Activated CD4-positive, alpha-beta T cell treated with anti-CD3 and anti-CD28 coated beads for 48 hours (primary cell): ENCODE data around the gene WWOX.
A peak's percentile ranks its signal among the peaks of the same experiment; 100 is the strongest.

Source experiments
- DNase-seq: peaks from one replicate; pipeline ENCODE4 v3.0.0-alpha.2; 2020

Gene WWOX

GRCh38 chr16:79177018-79177417 lies 1077.6 kb downstream of the WWOX start:
- DNase-seq: no peak

- no peak for DNase-seq
Measured at GRCh38 chr16:79181419-79181818, 1082.0 kb downstream of the WWOX start.

- peak; percentile 11 for DNase-seq
Measured at GRCh38 chr16:79182616-79183015, 1083.2 kb downstream of the WWOX start.

DNA sequence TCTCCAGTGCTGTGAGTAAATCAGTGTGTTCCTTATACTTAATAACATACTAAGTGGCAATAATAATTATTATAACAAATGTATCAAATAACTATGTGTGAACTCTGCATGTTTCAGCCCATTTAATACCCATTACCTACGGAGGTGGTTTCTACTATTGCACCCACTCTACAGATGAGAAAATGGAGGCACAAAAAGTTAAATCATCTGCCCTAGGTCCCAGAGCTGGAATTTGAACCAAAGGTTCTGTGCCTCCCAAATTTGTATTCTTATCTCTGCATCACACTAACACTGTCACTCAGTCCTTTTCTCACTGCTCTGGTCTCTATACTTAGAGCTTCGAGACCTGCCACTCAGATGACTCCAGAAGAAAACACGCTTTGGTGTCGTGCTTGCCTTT lies 1084.1 kb downstream of the WWOX start:
- no peak for DNase-seq

DNA sequence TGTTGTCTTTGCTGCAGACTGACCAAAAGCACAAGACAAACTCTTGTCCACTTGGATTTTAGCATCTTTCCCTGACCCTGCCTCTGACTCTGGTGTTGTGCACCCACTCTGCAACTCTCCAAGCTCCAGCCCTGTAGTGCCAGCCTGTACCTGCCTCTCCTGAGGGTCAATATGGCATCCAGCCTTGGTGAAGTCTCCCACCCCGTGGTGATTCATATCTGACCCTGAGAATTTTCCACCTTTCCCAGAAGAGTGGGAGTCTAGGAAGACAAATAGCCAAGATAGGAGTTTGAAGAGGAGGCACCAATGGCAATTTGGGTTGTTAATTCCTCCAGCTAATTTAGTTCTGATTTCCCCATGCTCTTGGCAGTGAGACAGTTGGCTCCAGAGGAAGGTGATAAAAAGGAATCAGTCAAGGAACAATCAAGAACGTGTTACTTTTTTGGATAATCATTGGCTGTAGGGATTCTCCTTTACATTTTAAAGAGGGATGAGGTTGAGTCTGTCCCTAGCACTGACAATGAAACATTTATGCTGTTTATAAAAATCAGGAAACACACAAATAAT lies 1085.1 kb downstream of the WWOX start:
- DNase-seq: no peak

DNA sequence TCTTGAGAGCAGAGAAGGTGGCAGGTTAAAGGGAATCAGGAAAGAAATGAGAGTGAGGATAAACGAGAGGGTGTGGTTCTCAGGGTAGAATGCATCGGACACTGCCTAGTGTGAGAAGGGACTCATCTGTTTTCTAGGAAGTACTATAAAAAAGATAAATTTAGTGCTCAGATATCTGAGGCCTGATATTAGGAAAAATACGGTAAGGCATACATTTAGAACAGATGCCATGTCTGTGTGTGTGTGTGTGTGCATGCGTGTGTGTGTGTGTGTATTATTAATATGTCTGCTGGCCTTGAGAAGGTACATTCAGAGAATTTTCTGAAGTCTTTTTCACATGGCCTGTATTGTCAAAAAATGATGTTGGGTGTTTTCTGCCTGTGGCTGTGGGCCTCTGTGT lies 1086.3 kb downstream of the WWOX start:
- no peak for DNase-seq

GRCh38 chr16:79186196-79186595 lies 1086.7 kb downstream of the WWOX start:
- DNase-seq: no peak

DNA sequence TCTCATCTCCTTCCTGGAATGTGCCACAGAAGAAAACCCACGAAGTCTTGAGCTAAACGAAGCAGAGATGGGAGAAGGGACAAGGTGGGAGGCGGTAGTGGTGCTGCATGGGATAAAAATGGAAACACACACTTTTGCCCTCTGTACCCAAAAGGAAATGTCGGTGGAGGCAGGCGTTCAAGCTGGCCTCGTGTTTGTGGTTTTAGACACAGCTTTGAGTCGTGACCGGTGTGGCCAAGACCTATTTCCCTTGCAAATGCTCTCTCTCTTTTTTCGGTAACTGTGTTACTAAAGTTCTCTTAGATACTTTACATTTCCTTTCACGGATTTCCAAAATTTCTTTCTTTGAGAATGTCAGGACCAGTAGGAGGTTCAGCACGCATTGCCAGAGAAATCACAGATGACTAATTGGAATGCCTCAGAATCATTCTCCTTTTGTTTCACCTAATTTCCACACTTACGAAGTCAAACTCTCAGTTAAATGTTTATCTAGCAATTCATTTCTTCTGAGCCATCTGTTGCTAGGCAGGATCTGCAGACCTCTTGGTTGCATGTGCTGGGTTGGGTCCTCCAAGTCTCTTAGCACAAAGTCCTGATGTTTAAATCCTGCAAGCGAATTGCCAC lies 1088.8 kb downstream of the WWOX start:
- no peak for DNase-seq

DNA sequence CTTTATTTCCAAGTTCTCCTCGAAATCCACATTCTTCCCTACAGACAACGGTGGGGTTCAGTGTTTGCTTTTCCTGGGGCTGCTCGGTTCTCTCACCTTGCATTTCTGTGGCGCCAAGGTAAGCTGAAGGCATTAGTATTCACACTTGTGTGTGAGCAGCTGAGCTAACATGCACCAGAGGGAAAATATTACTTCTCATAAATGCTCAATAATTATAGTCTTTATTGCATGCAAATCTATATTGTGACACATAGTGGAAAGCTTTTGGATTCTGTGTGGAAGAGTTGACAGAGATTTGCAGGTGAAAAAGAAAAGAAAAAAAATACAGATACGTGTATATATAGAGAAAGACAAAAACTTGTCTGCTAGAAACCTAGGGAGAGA lies 1089.3 kb downstream of the WWOX start:
- no peak for DNase-seq

DNA sequence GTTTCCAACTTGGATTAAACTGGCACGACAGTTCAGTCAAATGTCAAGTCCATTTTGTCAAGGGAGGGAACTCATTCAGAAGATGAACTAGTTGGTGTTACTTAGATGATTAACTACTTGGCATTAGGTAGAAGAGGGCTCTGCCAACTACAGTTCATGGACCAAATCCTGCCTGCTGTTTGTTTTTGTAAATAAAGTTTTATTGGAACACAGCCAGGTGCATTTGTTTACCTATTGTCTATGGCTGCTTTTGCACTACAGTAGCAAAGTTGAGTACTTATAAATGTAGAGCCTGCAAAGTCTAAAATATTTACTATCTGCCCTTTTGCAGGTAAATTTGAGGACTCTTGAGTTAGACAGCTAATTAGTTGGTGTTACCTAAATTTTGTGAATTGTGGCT lies 1091.1 kb downstream of the WWOX start:
- no peak for DNase-seq

DNA sequence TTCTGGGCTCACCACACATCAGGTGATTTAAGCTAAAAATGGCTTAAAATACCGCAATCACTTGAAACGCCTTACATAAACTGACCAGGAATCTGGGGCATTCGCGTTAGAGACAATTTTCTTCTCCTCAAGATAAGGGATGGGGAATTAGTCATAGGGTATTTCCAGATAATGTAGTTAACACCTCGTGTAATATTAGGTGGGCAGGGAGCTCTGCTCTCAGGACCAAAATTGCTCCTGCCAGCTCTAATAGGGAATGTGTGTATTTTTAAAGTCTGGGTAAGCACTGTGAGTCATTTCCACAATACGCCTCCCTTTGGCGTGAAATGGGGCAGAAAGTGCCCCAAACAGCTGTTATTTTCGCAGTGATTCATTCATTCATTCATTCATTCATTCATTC lies 1092.5 kb downstream of the WWOX start:
- no peak for DNase-seq

GRCh38 chr16:79192904-79193303 lies 1093.5 kb downstream of the WWOX start:
- DNase-seq: no peak

DNA sequence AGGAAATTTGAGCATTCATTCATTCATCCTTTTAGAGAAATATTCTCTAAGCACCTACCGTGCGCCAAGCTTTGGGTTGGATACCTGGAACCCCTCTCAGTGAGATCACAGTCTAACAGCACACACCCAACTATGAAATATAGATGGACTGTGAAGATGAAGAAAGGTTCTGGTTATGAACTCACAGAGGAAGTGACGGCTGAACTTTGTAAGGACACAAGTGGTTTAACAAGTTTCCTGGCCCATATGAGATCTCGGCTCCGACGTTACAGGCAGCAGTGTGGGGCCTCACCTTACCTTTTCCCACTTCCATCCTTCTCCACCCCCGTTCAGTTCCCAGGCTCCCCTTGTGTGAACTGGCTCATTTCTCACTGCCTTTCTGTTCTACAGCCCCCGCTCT lies 1094.8 kb downstream of the WWOX start:
- DNase-seq: no peak

DNA sequence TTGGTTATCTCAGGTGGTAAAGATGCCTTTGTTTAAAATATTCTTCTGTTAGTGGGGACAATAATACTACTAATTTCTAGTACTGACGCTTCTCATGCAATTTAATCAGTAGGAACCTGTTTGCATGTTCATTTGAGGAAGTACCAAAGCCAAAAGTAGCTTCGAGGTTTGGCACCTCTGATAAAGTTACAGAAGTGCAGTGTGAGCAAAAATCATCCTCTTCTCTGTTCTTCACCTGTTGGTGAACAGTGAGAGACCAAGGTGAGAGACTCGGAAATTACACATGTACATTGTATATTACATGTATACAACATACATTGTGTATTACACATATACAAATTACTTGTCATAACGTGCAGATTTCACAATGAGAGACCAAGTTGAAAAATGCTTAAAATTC lies 1096.5 kb downstream of the WWOX start:
- no peak for DNase-seq

- DNase-seq: no peak
Measured at GRCh38 chr16:79201436-79201835, 1102.0 kb downstream of the WWOX start.

DNA sequence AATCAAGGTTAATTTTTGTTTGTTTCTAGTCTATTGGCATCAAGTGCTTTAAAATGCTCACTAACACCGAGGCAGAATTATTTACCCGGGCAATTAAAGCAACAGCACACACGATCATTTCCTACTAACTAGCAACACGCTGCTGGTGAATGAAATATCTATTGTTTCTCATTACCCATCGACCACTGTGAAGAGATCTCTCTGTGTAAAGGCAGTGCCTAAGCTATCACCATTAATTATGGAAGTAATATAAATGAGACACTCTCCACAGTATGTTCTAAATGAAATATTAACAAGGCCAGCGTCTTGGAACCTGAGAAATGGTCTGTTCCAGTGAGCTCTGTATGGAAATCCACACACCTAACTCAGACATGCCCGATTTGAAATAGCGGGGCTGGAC lies 1103.5 kb downstream of the WWOX start:
- DNase-seq: no peak

GRCh38 chr16:79204486-79204885 lies 1105.0 kb downstream of the WWOX start:
- DNase-seq: no peak

GRCh38 chr16:79206889-79207288 lies 1107.4 kb downstream of the WWOX start:
- no peak for DNase-seq

DNA sequence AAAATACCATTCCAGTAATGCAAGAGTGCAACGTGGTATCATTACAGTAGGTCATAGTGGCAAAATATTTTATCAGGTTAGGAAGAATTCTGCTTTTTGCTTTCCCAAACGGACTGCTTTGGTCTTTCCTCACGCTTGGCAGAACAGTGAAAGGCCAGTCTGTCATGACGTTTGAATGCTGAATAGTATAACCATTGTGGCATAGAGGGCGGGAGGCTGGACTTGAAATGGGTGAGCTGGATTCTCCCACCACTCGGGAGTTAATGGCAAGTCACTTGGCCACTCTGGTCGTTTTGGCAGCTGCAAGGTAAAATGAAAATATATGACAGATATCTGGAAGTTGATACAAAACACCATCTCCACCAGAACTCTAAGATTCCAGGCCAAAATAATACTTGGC lies 1109.9 kb downstream of the WWOX start:
- no peak for DNase-seq

- DNase-seq: no peak
Measured at GRCh38 chr16:79210607-79211006, 1111.2 kb downstream of the WWOX start.

- DNase-seq: no peak
Measured at GRCh38 chr16:79211586-79211985, 1112.1 kb downstream of the WWOX start.

GRCh38 chr16:79212114-79212791 lies 1112.8 kb downstream of the WWOX start:
- DNase-seq: no peak

GRCh38 chr16:79213214-79213613 lies 1113.8 kb downstream of the WWOX start:
- no peak for DNase-seq

- no peak for DNase-seq
Measured at GRCh38 chr16:79215289-79215688, 1115.8 kb downstream of the WWOX start.
